Right lobe of liver (tissue), 4 donors: ENCODE results near the gene RAP1GAP2.

Experiments
- CTCF ChIP-seq, 4 donors: fragments of 200-600 bp in 3 of 4; fragments of 450-650 bp in 1 of 4; IDR thresholded peaks; one replicate each; pipeline versions ENCODE4 v1.5.1 to v1.8.0; 2016 to 2022; ENCODE audit warnings: antibody characterized with exemption in 4 of 4, mild to moderate bottlenecking in 2 of 4
- POLR2A ChIP-seq: fragments of 450-650 bp; IDR thresholded peaks from one replicate; pipeline ENCODE4 v1.6.1; 2017; ENCODE audit warnings: antibody characterized with exemption, mild to moderate bottlenecking
- donor health status: DM: no; HTN: no; CAD: no.
- donor health status: DM: no; HTN: no; CAD: no.
- donor health status: DM: no; HTN: yes; CAD: no.

DNA sequence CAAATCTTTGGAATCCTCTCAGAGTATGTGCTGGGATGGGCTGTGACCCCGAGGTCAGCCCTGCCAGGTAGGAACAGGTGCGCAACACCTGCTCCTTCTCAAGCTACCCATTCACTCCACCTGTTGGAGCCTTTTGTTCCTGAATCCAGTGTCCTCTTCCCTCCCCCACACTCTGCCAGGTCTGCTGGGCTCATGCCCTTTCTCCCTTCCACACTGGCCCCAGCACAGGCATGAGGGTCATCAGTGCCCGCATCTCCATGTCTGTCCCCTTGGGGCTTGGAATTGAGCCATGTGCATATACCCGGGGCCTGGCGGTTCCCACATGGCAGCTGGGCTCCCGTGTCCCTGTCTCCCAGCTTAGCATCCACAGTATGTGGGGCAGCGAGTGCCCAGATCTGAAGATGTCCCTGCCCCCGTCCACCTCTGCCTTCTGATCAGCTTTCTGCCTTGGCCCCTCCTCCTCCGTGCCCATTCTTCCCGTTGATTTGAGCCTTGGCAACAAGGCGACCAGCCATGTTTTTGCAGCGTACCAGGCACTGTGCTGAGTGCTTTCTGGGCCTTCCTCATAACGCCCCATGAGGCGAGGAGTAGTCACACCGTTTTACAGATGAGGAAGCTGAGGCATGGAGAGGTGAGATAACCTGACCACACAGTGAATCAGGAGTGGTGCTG is 102.2 kb downstream of the RAP1GAP2 start:
- TF ChIP-seq POLR2A: no peak
- no peak for TF ChIP-seq CTCF (IDR thresholded peaks at IDR 0.05)
